WTC11 (cell line): Measurements from ENCODE around the gene RYR1.

ENCODE experiments used
- JAZF1 ChIP-seq: fragments of 250-450 bp; sonication (Bioruptor Pico); IDR thresholded peaks from 2 replicates; pipeline ENCODE4 v1.9.0; 2021; ENCODE audit warnings: moderate library complexity, mild to moderate bottlenecking, inconsistent platforms
- NFYB ChIP-seq: sonication (generic); formaldehyde crosslinking; conservative IDR thresholded peaks from 2 replicates; pipeline ENCODE4 v1.8.0; 2022; ENCODE audit warnings: low read depth, missing genetic modification reagents
- TEAD1 ChIP-seq: sonication (generic); formaldehyde crosslinking; IDR thresholded peaks from 2 replicates; pipeline ENCODE4 v1.8.0; 2022; ENCODE audit warnings: mild to moderate bottlenecking, missing genetic modification reagents
- TP53 ChIP-seq: sonication (generic); formaldehyde crosslinking; IDR thresholded peaks from 2 replicates; pipeline ENCODE4 v1.8.1; 2023; ENCODE audit warnings: mild to moderate bottlenecking, missing genetic modification reagents
- ZNF232 ChIP-seq: sonication (generic); formaldehyde crosslinking; IDR thresholded peaks from 2 replicates; pipeline ENCODE4 v1.8.0; 2022; ENCODE audit warnings: mild to moderate bottlenecking, missing genetic modification reagents
- ZNF423 ChIP-seq: fragments of 250-450 bp; sonication (Bioruptor Pico); IDR thresholded peaks from 2 replicates; pipeline ENCODE4 v2.1.2; 2022; ENCODE audit warnings: mild to moderate bottlenecking, moderate library complexity
- TF ChIP-seq, protein P1 (sequence below): fragments of 200-600 bp; IDR thresholded peaks from 2 replicates; pipeline ENCODE4 v1.8.0; 2022; ENCODE audit warnings: antibody characterized with exemption

DNA sequence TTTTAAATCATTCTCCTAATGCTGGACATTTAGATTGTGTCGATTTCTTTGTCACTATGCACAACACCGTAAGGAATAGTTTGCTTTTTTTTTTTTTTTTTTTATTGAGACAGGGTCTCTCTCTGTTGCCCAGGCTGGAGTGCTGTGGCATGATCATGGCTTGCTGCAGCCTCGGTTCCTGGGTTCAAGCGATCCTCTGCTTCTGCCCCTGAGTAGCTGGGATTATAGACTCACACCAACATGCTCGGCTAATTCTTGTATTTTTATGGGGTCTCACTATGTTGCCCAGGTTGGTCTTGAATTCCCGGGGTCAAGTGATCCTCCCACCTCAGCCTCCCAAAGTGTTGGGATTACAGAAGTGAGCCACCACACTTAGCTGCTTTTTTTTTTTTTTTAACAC, 86.5 kb downstream of the RYR1 start:
- TF ChIP-seq TEAD1 (CRISPR knock-in tag) (no peak), TP53 (CRISPR knock-in tag) (no peak), JAZF1 (no peak), NFYB (CRISPR knock-in tag) (no peak), ZNF423 (CRISPR knock-in tag) (no peak), ZNF232 (CRISPR knock-in tag) (no peak)
- TF ChIP-seq, protein P1, sequence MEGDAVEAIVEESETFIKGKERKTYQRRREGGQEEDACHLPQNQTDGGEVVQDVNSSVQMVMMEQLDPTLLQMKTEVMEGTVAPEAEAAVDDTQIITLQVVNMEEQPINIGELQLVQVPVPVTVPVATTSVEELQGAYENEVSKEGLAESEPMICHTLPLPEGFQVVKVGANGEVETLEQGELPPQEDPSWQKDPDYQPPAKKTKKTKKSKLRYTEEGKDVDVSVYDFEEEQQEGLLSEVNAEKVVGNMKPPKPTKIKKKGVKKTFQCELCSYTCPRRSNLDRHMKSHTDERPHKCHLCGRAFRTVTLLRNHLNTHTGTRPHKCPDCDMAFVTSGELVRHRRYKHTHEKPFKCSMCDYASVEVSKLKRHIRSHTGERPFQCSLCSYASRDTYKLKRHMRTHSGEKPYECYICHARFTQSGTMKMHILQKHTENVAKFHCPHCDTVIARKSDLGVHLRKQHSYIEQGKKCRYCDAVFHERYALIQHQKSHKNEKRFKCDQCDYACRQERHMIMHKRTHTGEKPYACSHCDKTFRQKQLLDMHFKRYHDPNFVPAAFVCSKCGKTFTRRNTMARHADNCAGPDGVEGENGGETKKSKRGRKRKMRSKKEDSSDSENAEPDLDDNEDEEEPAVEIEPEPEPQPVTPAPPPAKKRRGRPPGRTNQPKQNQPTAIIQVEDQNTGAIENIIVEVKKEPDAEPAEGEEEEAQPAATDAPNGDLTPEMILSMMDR: no peak
